GM19035 (cell line): Measurements from ENCODE around the gene PSG6.
"Not testable (repeated sequence)": the region's sequence is repeated elsewhere in the genome, so short reads cannot be mapped to it uniquely, and the experiment has no call there.

Experiments used
- ATAC-seq: cut with Tn5 transposase; IDR thresholded peaks from one replicate; pipeline ENCODE4 v1.9.1; 2021; ENCODE audit not compliant: unreplicated experiment

PSG6 gene

DNA sequence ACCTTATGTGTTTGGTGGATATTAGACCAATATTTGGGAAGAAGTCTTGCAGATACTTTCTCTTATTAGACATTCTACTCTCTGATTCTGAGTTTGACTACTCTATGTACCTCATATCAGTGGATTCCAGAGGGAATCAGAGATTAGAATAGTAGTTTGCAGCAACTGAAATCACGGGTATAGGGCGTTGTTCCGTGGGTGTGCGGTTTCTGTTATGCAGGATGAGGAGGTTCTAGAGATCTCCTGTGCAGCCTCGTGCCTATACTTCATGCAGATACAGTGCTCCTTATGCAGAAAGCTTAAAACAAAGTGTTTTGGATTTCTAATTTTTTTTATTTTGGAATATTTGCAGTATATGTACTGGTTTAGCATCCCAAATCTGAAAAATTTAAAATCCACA is 6.0 kb downstream of the PSG6 start:
- ATAC-seq: not testable (repeated sequence)

DNA sequence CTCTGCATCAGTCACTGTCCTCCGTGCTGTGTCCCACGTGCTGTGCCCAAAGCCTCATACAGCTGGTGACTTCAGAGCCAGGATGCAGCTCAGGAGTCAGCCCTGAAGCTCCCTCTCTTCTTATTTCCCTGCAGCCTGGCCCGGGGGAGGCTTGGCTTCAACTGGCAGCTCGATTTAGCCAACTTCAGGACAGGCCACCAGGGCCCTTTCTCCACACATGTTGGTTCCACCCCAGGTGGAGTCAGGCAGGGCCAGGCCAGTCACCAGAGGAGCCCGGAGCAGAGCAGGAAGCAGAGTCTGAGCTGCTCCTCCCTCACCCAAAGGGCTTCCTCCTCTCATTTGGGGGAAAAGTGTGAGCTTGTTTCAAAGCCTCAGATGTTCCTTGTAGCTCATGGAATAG is 11.5 kb downstream of the PSG6 start:
- not testable (repeated sequence) for ATAC-seq

DNA sequence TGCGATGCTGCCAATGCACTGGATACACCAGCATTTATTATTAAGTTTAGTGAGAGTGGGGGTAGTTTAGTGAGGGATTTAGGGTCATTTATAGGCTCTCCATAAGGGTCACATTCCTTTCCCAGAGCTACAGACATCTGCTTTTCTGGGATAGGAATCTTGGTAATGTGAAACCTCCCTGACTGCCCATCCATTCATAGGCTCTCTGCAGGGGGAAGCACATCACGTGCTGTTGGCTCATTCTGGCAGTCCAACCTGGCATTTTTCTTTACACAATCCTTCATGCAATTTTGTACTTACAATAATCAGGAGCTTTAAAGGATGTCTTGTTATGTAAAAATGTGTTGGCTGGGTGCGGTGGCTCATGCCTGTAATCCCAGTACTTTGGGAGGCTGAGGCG is 17.1 kb downstream of the PSG6 start:
- ATAC-seq: not testable (repeated sequence)

DNA sequence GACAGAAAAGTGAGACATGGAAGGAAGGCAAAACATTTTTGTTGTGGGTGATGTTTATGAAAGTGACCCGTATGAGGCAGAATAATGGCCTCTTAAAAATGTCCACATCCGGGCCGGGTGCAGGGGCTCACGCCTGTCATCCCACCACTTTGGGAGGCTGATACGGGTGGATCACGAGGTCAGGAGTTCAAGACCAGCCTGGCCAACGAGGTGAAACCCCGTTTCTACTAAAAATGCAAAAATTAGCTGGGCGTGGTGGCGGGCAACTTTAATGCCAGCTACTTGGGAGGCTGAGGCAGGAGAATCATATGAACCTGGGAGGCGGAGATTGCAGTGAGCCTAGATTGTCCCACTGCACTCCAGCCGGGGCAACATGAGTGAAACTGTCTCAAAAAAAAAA is 18.0 kb downstream of the PSG6 start:
- not testable (repeated sequence) for ATAC-seq

DNA sequence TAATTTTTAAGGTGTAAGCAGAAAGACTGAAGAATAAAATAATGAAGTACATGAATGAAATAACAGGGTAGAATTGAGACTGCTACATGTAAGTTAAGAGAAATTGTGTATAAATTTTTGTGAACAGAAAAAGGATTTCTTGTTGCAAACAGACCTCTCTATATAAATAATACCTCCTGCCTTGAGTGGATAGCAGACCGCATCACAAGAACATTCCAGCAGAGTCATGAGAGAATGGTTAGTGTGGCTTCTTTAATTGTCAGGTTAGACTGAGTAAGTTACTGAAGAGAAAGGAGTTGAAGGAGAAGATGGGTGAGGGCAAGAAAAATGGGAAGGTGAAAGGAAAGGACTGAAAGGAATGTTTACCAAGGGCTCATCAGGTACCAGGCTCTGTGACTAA is 18.6 kb downstream of the PSG6 start:
- not testable (repeated sequence) for ATAC-seq

DNA sequence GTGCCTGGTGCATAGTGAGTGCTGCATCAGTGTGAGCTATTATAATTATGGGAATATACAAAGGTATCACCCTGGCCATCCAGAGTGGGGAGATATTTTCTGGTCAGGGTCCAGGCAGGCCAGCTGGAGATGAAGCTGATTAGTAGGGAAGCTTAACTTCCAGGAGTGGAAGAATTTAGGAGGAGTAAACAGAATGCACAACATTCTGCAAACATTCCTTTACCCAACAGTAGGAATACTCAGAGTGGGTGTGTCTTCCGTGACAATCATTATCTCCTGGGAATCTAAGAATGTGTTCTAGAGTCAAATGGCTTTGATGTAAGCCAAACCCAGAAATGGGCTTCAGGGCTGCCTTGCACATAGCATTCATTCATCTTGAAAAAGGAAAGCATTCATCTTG is 19.0 kb downstream of the PSG6 start:
- not testable (repeated sequence) for ATAC-seq

DNA sequence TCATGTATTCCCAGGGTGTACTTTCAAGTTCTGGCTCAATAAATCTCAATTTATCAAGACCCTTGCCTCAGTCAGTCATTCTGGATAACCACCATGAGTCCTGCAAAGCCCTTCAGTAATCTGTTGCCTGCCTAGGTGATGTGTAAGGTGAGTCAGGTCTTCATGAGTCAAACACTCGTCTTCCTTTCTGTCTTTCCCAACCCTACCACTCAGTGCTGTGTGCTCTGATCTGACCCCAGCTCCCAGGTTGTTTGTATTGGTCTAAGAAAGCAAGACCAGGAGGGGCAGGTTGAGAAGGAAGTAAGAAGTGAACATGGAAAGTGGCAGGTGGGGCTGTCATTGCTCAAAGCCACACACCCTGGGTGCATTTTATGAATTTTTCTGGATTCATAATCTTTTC is 20.0 kb downstream of the PSG6 start:
- ATAC-seq: not testable (repeated sequence)

DNA sequence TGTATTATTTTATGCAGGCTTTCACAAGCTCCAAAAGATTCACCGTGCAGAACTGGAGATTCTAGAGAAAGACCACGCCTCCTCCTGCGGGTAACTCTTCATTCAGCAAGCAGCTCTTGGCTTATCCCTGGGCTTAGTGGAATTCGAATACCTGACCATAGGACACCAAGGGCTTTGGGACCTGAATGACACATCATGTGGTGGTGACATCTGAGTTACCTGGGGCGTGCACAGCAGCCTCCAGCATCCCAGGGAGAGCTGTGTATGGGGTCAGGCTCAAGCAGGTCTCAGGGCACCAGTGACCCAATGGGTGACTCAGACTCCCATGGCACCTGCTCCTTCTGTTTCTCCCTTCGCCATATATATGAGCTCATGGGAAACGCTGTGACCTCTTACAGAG is 27.2 kb downstream of the PSG6 start:
- ATAC-seq: not testable (repeated sequence)

DNA sequence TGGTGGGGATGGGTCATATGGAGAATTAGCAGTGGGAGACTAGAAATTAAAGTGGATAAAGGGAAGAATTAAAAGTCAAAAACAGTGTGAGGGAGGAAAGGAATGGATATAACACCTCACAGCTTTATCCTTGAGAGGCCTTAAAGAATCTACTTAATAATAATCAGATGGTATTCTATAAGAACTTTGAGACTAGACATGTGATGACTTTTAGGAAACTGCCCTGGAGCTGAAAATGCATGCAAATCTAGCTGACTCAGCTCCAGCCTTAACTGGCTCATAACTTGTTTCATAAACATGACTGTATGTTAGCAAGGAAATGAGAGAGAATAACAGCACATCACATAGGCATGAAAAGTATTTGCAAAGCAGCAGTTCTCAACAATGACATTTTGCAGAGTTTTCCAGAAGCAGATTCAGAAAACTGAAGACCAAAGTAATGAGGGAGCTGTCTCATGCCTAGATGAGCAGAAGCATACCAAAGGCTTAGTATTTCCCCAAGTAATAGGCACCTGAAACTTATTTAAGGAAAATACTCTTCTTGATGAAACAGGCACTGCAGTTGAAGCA is 29.7 kb downstream of the PSG6 start:
- not testable (repeated sequence) for ATAC-seq

DNA sequence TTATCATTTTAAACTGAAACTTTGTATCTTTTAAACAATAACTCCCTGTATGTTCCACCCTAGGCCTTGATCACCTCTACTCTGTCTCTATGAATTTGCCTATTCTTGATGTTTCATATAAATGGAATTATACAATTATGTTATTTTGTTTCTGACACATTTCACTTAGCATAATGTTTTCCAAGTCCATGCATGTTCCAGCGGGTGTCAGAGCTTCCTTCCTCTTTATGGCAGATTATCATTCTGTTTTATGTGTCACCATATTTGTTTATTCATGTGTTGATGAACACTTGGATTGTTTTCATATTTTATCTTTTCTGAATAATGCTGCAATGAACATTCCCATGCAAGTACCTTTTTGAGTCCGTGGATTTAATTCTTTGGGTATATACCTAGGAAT is 35.0 kb downstream of the PSG6 start:
- ATAC-seq: not testable (repeated sequence)

DNA sequence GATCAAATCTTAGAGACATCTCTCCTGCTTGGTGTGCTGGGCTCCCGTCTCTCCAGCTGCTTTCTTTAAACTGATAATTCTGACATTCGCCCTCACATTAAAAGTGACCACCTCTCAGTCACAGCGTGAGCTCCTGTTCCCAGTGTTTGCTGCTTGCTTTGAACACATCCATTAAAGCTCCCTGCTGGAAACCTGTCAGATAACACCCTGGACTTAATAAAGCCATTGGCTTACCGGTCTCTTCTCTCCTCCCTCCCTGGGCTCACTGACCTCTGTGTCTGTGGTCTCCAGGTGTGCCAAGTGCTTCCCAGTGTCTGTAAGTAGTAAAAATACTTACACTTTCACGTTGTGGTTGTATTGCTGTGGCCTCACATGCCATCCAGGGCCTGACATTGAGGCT is 35.7 kb downstream of the PSG6 start:
- not testable (repeated sequence) for ATAC-seq

DNA sequence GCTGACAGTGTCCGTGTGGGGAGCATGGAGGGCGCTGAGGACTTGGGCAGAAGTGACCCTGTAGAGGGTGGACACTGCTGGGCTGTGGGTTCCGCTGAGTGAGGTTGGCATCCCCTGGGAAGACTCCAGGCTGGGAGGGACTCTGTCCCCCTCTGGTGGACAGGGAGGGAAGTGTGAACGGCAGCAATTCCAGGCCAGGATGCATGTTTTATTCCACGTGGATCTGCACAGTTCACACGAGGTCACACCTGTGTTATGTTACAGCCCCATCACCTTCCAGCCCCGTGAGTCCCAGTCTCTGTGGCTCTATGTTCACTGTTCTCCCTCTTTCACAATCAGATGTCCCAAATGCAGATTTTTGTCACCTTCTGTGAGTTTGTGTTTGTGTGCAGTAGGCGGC is 36.4 kb downstream of the PSG6 start:
- not testable (repeated sequence) for ATAC-seq

DNA sequence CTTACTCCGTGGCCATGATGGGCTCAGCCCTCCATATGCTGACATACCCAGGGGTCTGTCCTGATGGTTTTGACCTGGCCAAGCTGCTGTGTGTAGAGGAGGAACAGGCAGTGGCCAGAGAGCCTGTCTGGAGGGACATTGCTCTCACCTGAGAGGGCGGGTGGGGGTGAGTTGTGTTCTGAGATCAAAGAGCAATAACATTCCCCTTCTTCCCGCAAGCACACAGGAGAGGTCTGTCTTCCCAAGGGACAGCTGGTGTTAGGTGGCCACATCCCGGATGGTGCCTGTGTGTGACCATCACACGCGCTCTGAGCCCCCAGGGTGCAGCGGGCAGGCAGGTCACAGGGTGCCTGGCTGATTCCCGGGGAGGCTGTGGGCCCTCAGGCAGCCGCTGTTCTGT is 37.1 kb downstream of the PSG6 start:
- not testable (repeated sequence) for ATAC-seq

DNA sequence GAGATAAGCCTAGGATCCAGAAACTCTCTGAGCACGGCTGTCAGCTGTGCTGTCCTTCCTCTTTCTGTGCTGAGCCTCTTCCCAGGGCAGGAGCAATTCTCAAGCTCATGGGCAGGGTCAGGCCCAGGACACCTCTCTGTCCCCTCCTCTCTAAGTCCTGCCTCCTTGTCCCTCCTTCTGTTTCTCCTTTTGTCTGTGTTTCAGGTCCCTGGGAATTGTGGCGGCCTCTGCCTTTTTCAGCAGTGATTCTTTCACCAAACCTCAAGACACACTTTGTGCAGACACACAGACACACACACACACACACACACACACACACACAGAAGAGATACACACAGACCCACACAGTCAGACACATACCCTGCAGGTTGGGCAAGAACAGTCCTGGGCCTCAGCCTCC is 38.1 kb downstream of the PSG6 start, which contains the start of gene PSG1:
PSG1 (minus strand) TSS at position 101 of the 400 bp plus-strand sequence. CDS start 132 bp downstream, outside the sequence.
- ATAC-seq: no peak

DNA sequence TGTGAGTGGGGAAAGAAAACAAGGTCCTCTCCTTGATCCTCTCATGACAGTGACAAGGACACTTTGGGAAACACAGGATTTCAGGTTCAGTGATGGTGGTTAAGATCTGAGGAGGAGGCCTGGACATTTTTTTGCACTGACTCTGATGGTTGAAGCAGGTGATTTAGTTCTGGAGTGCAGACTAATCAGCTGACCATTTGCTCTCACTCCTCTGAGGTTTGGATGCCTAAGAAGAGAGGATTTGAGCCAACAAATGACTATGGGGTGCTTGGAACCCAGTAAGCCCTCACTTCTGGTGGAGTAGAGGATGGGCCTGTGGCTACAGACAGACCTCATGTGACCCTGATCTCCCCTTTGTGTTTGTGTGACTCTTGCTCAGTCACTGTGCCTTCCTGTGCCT is 41.1 kb downstream of the PSG6 start:
- ATAC-seq: not testable (repeated sequence)

DNA sequence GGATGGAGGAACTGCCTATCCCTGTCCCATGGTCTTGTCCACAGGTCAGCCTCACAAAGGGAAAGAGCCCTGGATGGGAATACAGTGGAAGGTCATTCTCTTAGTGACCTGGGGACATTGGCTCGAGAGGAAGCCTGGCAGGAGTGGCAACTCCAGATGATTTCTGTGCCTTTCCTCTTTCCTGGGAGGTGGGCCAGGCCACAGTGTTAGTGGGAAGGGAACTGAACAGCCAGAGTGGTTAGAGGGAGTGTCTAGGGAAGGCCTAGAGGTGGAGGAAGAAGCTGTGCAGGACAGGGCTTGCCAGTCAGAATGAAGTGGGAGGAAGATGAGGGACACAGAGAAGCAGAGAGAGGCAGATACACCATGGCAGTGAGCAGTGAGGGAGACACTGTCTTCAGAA is 41.8 kb downstream of the PSG6 start:
- not testable (repeated sequence) for ATAC-seq

DNA sequence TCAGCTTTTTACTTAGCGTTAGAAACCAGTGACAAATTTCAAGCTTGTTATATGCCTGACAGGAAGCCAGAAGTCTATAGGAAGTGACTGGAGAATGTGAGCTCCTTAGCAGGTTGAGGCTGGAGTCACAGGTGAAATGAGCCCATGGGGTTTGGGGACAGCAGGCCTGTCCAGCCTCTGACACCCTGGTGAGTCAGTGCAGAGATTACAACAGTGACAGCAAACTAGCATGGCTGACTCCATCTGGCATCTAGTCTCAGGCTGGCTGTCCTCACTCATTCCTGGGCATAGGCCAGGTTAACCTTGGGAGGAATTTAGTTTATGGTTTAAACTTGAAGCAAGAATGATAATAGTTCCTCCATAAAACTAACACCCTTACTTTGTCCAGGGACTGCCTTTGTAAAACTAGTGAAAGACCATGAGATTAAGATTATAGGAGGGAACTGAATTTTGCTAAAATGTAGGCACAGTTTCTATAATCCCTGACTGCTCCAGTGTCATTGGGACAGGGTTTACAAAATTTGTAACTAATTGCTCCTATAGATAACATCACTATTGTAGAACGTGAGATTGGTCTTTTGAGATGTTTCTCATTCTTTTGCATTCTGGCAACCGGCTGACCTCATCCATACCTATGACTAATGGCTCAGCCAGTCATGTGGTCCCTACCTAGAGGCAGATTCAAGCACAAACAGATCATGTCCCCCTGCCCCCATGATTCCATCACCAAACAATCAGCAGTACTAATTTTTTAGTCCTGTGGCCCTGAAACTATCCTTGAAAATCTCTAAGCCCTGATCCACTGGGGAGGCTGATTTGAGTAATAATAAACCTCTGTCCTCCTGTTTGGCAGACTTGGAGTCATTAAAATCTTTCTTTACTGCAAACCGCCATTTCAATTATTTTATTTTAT is 42.5 kb downstream of the PSG6 start:
- ATAC-seq: not testable (repeated sequence)

DNA sequence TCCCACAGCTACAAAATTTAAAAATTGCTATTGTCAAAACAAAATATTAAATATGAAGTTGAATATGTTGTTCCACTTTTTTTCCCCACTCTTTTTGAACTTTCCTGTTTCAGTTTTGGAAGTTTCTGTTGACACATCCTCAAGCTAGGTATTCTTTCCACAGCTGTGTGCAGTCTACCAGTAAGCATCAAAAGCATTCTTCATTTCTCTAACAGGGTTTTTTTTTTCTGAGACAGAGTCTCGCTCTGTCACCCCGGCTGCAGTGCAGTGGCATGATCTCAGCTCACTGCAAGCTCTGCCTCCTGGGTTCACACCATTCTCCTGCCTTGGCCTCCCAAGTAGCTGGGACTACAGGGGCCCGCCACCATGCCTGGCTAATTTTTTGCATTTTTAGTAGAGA is 43.6 kb downstream of the PSG6 start:
- ATAC-seq: not testable (repeated sequence)

DNA sequence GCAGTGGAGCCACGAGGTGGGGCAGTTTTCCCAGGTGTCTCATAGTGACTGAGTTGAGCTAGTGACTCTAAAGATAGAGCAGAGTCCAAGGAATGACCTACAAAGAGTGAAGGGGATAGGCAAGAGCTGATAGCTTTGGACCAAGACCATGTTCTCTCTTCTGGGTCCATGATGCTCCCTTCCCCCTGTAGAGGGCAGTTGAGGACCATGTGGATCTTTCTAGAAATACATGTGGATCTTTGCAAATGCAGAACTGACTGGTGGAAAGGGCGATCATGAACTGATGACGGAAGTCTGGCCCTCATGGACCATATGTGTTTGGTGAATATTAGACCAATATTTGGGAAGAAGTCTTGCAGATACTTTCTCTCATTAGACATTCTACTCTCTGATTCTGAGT is 45.1 kb downstream of the PSG6 start:
- no peak for ATAC-seq

DNA sequence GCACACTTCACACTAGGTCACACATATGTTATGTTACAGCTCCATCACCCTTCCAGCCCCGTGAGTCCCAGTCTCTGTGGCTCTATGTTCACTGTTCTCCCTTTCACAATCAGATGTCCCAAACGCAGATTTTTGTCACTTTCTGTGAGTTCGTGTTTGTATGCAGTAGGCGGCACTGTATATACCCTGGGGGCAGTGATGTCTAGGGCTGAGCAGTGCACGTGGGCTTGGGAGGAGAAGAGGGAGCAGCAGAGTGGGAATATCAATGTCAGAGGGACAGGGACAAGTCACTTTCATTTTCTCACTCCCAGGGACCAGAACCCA is 60.2 kb downstream of the PSG6 start:
- no peak for ATAC-seq

DNA sequence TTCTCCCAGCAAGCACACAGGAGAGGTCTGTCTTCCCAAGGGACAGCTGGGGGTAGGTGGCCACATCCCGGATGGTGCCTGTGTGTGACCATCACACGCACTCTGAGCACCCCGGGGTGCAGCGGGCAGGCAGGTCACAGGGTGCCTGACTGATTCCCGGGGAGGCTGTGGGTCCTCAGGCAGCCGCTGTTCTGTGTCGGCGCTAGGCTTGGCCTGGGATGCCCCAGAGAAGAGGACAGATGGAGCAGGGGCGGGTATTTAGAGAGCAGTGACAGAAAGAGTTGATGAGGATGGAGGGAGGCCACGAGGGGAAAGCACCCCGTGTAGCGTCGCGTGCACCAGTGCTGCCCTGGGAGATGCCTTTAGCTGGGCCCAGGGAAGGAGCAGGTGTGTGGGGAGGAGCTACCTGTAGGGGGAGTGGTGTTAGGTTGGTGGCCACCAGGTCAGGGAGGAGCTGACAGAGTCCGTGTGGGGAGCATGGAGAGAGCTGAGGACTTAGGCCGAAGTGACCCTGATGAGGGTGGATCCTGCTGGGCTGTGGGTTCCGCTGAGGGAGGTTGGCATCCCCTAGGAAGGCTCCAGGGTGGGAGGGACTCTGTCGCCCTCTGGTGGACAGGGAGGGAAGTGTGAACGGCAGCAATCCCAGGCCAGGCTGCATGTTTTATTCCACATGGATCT is 60.7 kb downstream of the PSG6 start:
- not testable (repeated sequence) for ATAC-seq

DNA sequence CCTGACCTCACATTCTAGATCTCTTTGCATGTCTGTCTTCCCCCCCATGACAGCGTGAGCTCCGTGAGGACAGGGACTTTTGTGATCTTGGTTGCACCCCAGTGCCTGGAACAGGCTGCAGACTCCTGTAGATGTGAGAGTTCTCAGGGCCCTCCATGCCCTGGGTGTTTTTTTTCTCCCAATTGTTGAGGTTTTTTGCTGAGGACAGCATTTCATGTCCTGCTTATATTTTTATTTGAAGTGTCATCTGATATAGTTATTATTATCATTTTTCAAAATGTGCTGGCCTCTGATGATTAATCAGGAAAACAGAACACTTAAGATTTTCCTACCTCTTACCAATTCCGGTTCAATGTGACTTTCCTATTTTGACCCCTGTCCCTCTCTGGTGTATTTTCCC is 62.9 kb downstream of the PSG6 start:
- ATAC-seq: not testable (repeated sequence)
